GM12801 (cell line): ENCODE measurements around the gene DPP6.

Experiments used
- TF ChIP-seq, protein P1 (sequence below): IDR thresholded peaks from one replicate; pipeline ENCODE4 v1.5.1; 2011; ENCODE audit warnings: control low read depth; ENCODE audit not compliant: insufficient read length; ENCODE audit errors: extremely low read depth

DPP6 gene

GRCh38 chr7:154916381-154916780, 864.2 kb downstream of the DPP6 start:
- TF ChIP-seq, protein P1, sequence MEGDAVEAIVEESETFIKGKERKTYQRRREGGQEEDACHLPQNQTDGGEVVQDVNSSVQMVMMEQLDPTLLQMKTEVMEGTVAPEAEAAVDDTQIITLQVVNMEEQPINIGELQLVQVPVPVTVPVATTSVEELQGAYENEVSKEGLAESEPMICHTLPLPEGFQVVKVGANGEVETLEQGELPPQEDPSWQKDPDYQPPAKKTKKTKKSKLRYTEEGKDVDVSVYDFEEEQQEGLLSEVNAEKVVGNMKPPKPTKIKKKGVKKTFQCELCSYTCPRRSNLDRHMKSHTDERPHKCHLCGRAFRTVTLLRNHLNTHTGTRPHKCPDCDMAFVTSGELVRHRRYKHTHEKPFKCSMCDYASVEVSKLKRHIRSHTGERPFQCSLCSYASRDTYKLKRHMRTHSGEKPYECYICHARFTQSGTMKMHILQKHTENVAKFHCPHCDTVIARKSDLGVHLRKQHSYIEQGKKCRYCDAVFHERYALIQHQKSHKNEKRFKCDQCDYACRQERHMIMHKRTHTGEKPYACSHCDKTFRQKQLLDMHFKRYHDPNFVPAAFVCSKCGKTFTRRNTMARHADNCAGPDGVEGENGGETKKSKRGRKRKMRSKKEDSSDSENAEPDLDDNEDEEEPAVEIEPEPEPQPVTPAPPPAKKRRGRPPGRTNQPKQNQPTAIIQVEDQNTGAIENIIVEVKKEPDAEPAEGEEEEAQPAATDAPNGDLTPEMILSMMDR, result no peak

- TF ChIP-seq, protein P1, result no peak
Measured at GRCh38 chr7:154916856-154917807, 864.9 kb downstream of the DPP6 start.

DNA sequence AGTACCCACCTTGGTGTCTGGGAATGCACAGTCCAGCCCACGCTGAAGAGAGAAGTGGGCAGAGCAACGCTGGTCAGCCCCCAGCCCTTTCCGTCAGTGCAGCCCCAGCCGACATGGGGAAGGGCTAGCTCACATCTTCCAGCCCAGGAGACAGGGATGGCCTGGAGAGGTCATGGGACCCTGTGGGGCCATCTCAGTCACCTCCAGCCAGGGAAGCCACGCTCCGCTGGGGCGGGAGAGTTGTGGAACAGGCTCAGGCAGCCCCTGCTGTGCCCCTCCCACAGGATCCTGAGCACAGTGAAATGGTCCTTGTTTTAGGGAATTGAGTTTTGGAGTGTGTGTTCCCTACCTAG, 865.6 kb downstream of the DPP6 start:
- TF ChIP-seq, protein P1, result no peak

DNA sequence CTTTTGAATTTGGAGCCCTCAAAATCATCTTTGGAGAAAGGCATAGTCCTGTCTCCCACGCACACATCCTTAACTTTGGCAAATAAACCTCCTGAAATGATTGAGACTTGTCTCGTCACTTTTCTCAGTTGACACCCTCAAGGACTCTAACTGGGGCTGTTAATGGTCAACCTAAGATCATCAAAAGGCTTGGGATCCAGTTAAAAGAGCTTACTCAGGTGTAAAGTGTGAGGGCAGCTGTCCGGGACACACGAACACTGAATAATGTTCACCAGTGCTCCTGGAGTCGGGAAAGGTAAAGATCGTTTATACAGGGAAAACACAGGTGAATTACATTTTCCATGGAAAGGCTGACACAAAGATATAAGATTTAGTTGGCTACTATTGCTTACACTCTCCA, 866.1 kb downstream of the DPP6 start:
- TF ChIP-seq, protein P1, result no peak

GRCh38 chr7:154918741-154919140, 866.5 kb downstream of the DPP6 start:
- TF ChIP-seq, protein P1, result no peak

DNA sequence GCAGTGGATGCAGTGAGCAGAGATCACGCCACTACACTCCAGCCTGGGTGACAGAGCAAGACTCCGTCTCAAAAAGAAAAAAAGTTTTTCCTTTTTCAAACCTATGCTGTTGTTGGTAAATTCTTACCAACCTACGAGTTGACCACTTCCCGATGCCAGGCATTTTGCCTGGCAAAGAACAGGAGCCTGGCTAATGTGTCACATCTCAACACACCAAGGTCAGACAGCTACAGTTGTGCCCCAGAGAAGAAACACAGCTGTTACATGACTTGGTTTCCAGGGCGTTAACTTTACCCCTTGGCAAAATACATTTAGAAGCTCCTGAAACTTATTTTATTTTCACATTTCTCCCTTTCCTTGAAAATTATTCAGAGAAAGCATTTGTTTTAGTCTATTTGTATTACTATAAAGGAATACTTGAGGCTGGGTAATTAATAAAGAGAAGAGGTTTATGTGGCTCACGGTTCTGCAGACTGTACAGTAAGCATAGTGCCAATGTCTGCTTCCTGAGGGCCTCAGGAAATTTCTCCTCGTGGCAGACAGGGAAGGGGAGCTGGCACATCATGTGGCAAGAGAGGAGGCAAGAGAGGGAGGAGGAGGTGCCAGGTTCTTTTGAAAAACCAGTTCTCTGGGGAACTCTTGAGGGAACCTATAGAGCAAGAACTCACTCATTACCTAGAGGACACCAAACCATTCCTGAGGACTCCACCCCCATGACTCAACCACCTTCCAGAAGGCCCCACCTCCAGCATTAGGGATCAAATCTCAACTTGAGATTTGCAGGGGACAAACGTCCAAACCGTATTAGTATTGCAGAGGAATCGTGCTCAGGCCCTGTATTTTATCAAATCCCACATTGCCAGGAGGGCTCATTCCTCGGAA, 867.4 kb downstream of the DPP6 start:
- TF ChIP-seq, protein P1, result no peak

DNA sequence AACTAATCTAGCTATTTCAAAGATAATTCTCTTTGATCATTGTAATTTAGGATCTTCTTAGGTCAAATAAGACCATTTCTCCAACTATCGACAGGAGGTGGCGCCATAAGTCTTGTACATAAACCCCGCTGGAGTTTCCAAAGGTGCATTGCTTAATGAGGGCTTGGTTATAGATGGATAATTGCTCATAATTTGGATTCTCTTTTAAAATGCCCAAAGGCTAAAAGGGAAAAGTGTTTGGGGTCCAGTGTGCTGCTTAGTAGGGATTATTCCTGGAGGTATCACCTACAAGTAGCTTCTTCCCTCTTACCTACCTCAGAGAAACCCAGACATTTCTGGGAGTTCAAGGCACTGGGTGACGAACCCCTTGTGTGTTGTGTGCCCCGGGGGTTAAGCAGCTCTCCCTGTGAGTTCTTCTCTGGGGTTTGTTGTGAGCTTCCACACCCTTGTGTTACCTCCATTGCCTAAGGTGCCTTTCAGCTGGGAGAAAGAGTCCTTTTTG, 875.5 kb downstream of the DPP6 start:
- TF ChIP-seq, protein P1, result no peak
